ENCODE results near the gene CD4.
"Not testable (repeated sequence)": the region's sequence is repeated elsewhere in the genome, so short reads cannot be mapped to it uniquely, and the experiment has no call there.

CD4 gene

DNA sequence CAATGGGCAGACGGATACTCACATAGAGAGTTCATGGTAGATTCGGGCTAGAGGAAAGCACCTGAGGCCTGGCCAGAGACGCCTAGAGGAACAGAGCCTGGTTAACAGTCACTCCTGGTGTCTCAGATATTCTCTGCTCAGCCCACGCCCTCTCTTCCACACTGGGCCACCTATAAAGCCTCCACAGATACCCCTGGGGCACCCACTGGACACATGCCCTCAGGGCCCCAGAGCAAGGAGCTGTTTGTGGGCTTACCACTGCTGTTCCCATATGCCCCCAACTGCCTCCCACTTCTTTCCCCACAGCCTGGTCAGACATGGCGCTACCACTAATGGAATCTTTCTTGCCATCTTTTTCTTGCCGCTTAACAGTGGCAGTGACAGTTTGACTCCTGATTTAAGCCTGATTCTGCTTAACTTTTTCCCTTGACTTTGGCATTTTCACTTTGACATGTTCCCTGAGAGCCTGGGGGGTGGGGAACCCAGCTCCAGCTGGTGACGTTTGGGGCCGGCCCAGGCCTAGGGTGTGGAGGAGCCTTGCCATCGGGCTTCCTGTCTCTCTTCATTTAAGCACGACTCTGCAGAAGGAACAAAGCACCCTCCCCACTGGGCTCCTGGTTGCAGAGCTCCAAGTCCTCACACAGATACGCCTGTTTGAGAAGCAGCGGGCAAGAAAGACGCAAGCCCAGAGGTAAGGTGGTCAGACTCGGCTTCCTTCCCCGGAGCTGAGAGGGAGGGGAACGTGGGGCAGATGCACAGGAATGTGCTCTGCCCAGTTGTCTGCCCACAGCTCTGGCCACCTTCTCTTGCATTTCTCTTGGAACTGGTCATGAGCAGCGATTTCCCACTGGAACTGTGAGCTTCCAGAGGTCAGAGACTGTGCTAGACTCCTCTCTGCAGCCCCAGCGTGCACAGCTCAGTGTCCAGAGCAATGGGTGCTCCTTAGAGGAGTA, at the start of gene CD4:
Gene CD4, plus strand, starts transcription at position 557 of the 953 bp plus-strand sequence. CDS start 10,611 bp downstream, outside the sequence.
- no peak for DNase-seq

DNA sequence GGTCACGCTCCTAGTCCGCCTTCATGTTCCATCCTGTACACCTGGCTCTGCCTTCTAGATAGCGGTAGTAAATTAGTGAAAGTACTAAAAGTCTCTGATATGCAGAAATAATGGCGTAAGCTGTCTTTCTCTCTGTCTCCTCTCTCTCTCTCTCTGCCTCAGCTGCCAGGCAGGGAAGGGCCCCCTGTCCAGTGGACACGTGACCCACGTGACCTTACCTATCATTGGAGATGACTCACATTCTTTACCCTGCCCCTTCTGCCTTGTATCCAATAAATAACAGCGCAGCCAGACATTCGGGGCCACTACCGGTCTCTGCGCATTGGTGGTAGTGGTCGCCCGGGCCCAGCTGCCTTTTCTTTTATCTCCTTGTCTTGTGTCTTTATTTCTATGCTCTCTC, 47.2 kb upstream of the CD4 start:
- not testable (repeated sequence) for DNase-seq

DNA sequence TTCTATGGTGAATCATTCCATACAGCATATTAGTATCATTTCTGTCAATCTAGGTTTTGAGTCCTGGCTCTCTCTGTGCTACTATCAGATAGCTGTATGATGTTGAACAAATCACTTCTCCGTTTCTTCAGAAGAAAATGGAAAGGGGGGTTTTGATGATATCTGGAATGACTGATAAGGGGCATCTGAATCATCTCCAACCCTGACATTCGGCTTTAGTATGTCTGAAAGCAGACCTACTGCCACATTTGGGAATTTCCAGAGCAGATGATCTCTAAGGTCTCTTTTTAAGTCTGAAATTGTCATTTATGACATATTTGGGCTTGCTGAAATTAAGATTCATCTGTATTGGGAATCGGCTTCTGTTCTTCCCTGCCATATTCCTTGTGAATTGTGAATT, 46.5 kb upstream of the CD4 start:
- no peak for DNase-seq

DNA sequence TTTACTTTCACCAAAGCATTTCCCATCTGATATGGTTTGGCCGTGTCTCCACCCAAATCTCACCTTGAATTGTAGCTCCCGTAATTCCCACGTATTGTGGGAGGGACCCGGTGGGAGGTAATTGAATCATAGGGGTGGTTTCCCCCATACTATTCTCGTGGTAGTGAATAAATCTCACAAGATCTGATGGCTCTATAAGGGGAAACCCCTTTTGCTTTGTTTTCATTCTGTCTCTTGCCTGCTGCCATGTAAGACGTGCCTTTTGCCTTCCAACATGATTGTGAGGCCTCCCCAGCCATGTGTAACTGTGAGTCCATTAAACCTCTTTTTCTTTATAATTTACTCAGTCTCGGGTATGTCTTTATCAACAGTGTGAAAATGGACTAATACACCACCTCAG, 46.0 kb upstream of the CD4 start:
- DNase-seq = not testable (repeated sequence)

DNA sequence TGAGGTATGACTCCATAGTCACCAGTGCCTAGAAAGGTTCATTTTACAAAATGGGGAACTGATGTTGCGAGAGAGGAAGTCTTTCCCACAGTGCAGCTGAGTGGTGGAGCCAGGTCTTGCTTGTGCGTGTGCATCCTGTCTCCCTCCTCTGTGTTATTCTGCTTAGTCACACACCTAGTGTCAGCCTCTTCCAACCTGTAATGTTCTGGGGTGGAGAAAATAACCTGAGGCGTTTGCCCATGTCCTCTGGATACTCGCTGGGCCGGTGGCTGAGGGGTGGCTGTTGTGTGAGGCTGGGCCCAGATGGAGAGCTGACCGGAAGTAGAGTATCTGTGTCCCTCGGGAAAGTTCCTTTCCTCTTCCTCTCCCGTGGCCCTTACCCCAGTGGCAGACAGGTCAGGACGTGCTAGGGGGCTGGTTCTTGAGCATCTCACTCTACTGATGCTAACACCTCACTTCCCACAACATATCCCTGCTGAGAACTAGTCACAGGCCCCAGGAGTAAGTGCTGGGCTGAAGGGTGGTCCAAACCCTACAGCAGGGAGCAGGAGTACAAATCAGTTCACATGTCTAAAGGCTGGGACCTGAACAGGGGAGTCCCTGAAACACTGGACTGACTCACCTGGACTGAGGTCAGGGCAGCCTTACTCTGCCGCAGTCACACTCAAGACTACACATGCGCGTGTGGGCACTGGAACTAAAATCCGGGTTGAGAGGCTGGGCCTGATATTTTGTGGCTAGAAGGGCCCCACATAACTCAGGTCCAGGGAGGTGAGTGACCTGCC, 43.4 kb upstream of the CD4 start:
- no peak for DNase-seq

DNA sequence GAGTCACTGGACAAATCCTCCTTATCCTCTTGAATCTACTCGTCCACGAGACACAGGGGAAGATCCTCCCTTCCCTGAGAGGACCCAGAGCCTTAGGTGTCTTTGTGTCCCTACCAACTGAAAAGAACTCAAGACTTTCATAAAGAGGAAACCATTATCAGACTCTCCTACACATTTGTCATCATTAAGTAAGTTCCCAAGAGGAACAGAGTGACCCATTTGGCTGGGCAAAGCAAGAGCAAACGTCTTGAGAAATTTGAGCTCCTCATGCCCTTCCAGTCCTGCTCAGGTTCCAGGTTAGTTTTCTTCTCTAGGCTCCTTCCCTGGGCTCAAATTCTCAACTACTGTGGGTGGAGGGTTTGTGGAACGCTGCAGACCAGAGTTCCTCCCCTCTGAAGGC, 42.1 kb upstream of the CD4 start:
- DNase-seq = no peak

DNA sequence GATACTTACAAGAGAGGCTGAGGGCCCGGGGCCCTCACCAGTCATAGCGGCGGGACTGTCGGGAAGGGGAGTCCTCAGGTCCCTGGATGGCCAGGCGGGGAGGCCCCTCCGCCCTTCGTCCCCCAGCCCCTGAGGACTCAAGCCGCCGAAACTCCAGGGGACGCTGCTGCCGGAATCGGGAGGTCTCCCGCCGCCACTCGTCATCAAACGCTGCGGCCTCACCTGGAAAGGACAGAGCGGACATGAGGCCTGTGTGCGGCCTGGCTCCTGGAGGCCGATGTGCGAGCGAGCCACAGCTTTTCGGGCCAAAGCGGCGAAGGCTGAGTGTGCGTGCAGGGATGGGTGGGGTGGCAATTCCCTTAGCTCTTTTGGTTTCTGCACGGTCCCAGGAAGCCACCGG, 40.6 kb upstream of the CD4 start:
- no peak for DNase-seq

DNA sequence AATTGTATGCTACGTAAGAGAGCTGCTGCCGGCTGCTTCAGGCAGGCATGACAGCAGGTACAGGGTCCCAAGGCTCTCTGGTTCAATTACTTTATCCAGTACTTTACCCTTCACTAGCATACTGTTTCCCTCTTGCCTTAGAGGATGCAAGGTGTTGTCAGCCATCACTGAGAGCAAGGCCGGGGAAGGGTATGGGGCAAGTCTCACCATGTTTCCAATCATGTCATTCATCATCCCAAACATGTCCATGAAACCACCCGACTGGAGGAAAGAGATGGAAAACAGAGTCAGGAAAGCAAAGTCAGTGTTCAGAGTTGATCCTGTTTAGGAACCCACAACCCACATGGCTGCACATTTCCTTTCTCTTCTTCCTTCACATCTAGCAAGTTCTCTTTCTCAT, 38.8 kb upstream of the CD4 start:
- DNase-seq = no peak

DNA sequence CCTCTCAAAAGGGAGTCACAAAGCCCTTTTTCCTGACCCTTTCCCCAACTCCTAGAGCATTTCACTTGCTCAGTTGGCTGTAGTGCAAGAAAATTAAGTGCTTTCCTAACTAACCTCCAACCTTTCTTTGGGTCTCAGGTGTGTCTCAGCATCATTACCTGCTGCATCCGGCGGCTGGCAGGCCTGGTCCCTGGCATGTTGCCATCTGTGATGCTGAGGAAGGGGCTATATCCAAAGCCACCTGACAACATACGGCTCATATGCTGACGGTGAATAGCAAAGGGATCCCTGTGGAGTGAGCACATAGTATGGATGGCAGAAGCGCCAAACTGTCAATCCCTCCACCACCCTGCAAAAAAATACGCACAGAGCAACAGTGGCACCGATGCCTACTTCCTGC, 37.6 kb upstream of the CD4 start:
- DNase-seq = no peak

DNA sequence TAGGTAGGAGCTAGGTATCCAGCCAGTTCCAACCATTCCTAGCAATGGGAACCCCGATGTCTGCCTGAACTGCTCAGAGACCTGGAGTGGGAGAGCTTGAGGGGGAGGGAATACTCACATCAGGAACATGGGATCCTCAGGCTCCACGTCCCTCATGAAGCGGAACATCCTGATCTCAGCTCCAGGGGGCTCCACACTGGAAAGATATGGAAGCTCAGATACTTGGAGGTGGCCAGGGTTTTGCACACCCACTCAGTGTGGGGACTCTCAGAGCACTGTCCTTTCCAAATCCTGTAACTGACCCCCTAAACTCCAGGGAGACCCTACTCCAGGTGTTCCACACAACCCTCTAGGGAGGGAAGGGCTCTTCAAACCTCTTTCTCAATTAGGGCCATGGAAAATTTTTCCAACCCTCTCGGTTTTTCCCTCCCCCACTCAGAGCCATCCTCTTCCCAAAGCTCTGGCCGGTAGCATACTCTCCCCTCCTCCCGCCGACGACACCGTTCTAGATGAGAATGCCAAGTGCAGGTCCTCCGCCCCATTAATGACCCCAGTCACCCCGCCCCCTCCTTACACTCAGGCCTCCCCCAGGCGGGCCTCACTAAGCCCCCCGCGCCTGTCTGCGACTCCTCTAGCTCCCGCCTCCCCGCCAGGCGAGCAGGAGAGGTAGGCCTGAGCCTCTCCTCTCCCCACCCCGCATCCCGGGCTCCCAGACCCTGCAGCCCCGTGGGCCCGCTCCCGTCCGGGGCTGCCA, 37.0 kb upstream of the CD4 start:
- no peak for DNase-seq

DNA sequence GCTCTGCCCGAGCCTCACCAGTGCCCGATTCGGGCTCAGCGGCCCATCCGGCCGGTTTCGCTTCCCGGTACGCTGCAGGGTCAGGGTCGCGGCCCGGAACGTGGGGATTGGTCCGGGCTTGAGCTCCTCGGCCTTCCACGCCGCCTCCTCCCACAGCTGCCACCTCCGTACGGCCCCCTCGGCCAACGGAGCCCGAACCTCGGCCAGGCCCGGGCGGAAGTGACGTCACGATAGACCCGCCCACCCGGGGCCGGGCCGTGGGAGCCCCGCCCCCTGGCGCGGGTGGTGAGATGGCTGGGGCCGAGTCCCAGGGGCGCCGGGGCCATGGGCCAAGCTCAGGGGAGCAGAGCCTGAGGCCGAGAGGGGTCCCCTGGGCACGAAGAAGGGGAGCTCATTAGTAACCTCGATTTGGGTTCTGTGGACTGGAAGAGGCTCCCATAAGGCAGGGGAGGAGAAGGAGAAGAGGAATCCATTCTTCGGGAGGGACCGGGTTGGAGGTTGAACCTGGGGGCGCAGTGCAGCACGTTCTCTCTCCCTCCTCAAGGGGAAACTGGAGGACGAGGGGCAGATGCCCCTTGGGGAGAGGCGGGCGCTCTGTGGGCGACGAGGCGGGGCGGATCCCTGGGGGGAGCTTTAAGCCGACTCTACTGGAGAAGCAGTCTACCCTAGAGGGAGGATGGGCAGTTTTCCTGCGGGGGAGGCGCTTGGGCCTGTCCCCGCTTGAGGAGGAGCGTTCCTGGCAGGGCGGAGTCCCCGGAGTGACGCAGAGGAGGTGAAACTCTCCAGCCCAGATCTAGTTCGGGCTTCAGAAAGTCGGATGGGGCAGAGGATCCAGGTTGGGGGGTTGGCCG, 36.2 kb upstream of the CD4 start, which contains the start of gene MLF2:
Gene MLF2, minus strand, starts transcription at position 221 of the 851 bp plus-strand sequence. CDS start 807 bp downstream, outside the sequence.
- peak; percentile 97 for DNase-seq

DNA sequence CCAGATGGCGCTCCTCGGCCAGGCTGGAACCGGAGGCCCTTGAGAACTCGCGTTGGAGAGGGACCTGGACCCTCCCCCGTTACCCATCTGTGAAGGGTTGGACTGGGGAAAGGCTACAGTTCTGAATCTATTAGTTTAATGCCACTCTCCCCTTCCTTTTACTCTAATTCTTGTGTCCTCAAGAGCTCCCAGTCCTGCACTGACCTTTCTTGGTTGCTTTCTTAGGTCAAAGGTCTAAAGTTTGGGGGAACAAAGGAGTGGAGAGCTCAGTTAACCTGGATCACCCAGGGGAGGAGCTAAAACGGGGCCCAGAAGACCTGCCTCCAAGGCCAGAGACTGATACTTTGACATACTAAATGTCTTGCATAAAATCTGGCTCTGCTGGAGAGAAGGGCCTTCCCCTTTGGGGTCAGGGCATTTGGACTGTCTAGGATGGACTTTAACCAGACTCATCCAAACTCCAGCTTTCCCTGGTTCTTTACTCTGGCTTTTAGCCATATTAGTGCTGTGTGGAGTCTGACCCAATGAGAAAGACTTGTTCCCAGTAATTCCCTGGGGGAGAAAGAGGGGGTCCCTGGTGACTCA, 35.5 kb upstream of the CD4 start:
- no peak for DNase-seq

DNA sequence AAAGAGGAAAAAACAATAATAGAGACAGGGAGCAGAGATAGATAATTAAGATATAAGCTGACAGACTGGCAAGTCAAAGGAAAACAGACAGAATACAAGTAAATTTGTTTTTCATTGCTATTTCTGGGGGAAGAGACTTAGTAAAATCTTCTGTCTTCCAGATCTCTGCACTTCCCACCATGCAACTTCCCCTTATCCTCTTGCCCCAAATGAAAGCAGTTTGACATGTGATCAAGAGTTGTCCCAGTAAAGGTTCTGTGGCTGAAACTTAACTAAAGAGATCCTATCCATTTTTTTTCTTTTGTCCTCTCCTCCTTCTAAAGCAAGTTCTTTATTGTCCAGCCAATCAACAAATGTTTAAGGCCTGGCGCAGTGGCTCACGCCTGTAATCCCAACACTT, 34.9 kb upstream of the CD4 start:
- no peak for DNase-seq

DNA sequence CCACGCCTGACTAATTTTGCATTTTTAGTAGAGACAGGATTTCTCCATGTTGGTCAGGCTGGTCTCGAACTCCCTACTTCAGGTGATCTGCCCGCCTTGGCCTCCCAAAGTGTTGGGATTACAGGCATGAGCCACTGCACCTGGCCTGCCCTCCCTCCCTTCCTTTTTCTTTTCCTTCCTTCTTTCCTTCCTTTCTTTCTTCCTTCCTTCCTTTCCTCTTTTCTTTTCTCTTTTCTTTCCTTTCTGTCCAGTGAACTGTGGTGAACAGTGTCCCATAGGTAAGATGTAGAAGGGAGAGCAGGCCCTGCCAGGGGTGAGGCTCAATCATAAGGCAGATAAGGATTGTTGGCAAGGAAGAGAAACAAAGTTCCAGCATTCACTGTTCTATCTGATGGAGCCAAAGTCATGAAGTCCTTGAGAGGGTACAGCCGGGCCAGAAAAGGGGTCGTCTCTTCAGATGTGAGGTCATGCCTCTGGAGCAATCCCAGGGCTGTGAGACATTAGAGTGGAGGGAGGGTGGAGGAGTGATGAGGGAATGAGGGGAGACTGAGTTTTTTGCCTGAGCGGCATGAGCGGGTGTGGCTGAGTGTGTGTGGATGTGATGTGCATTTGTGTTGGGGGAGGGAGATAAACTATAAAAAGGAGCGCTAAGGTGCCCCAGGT, 32.2 kb upstream of the CD4 start:
- no peak for DNase-seq

DNA sequence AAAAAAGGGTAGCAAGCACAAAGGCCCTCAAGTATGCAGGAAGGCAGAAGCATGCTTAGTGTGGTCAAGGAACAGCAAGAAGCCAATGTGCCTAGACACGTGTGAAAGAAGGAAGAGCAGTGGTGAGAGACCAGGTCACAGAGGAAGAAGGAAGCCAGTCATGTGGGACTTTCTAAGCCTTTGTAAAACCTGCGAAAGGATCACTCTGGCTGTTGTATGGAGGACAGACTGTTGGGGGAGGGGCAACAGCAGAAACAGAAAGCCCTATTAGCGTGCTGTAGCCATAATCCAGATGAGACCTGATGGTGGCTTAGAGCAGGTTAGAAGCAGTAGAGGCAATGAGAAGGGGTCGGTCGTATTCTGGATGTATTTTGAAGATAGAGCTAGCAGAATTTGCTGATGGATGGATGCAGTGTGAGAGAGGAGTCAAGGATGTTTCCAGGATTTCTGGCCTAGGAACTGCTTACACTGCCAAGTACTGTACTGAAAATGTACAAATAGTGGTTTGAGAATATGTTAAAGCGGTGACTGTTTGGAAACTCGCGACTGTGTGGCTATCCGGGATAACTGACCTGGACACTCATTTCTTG, 30.7 kb upstream of the CD4 start:
- no peak for DNase-seq

DNA sequence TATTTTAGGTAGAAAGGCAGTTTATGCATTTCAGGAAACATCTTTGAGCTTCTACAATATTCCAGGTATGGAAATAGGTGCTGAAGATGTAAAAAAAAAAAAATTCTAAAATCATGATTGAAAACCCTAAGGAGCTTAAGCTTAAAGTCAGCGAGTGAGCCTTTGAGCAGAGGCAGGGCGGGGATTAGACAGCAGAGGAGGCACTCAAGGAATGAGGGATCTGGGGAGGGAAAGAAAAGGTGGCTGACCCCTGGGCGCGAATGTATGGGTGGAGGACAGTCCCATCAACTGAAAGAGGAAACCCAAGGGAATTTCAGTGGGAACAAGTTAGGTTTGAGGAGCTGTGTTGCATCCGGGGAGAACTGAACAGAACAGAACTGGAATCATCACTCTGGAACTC, 29.6 kb upstream of the CD4 start:
- no peak for DNase-seq

DNA sequence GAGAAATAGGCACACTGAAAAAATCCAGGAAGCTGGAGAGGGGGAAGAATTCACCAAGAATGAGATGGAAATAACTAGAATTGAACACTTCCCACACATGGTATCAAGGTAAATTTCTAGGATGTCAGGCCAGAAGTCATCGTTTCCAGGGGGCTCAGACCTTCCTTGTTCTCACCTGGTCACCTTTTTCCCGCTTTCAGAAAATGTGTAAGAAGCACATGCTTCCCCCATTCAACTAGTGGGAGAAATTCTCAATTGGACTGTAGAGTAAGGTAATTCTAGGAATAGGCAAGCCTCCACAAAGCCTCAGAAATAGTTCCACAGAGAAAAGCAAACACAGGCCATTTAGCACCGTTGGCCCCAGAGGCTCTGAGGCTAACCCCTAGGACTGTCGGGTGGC, 25.9 kb upstream of the CD4 start:
- DNase-seq = peak; percentile 51

DNA sequence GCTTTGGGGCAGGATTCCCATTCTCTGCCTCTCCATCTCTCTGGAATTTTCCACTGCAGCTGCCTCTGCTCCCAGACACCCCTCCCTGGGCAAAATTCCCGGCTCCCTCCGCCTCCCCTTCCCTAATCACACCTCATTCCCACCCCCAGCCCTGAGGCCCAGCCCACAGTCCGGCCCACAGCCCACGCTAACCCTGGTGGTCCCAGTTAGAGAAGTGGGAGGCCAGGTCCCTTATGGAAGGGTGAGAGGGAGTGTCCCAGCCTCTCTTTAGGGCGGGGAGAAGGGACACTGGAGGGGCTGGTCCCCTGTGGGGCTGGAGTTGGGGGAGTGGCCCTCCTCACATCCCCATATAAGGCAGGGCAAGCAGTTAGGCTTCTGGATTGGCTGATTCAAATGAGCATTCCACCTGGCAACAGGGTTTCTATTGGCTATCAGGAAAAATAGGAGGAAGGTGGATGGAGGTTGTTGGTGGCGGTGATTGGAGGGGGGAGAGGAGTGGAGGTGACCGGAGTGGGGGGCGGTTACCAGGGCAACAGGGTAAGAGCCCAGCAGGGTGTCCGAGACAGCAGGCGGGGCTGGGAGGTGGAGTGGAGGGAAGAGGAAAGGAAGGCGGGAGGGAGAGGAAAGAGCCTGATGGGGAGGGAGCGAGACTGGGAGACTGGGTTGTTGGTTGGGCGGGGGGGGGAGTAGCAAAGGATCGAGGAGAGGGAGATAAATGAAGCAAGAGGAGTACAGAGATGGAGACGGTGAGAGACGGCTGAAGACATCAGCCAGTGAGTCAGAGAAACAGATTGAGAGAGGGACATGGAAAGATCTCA, 25.1 kb upstream of the CD4 start:
- DNase-seq = peak; percentile 99

DNA sequence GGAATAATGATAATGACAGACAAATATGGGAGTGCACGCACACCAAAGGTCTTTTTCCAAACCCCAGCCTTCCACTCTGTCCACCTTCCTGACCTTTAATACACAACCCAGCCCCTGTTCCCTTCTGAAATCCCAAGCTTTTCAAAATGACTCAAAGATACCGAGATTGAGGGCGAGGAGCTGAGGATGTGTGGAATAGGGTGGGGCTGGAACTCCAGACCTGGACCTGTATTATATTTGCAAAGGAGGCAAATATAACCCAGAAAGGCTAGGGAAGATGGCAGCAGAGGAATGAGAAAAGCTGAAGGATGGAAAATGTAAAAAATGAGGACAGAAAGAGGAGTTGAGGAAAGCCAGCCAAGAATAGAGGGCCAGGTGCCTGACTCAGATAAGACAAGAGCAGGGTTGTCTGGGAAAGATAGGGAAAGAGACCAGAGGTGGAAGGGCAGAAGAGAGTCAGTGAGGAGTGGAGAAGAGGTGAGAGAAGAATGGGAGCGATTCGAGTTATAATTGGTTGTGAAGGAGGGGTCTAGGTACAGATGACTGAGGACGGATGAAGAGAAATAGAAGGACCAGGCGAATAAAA, 24.2 kb upstream of the CD4 start:
- DNase-seq = peak; percentile 89
